ENCODE results near the gene GSTT4. TPM values are rescaled to one million over a fixed set of nuclear protein-coding genes. Genes with fewer than 3 reads are reported as not detected.
"Not testable (repeated sequence)": the region's sequence is repeated elsewhere in the genome, so short reads cannot be mapped to it uniquely, and the experiment has no call there.

The GSTT4 gene
- total and polyA plus RNA-seq, 5 donors = not detected

DNA sequence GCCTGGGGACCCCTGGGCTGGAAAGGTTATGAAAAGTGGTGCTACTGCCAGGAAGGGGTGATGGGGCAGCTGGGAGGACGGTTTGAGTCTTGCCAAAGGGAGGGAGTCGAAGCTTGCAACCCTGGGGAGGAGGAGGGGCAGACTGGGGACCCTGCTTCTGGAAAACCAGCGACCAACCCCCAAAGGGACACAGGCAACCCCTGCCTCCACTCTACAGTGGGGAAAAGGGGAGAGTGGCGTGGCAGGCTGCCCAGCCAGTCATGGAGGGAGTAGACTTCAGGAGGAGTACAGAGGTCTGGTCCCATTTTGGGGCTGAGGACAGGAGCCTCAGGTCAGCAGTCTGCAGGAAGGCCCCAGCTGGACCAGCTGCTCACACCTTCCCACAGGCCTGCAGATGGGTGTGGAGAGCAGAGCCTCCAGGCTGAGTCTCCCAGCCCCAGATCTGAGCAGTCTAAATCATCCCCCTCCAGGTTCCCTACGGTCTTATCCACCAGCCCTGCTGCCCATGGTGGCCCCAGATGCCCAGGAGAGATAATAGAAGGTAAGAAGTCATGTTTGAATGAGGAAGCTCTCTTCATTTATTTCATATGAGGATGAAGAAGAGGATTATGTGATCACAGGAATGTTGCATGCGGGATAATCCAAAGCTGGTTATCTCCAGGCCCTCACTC is 34.3 kb downstream of the GSTT4 start:
- Histone ChIP-seq H3K27ac (ENCODE audit: low read length) (no peak overlapping the region), H3K9me3 (ENCODE audit: control insufficient read depth, low read length) (no peaks in the 10 kb centered on the region), H3K4me1 (ENCODE audit: control insufficient read depth, insufficient read depth, low read length) (peaks cover 2% of the 10 kb centered on the region), H3K27me3 (ENCODE audit: control insufficient read depth, insufficient read depth) (no peaks in the 10 kb centered on the region), H3K4me3 (ENCODE audit: low read length) (no peak overlapping the region)
- intact Hi-C loops (cut with DNase I) = loop anchor here in 1 of 4 donors (5.0 kb wide), 1 partner anchor 39 kb away; no protein-coding TSS in a partner anchor
- ATAC-seq (no peak), DNase-seq (peak in 1 of 3 donors; percentile 45)
- WGBS = 57% methylated on average over 6 of the region's 6 CpGs

DNA sequence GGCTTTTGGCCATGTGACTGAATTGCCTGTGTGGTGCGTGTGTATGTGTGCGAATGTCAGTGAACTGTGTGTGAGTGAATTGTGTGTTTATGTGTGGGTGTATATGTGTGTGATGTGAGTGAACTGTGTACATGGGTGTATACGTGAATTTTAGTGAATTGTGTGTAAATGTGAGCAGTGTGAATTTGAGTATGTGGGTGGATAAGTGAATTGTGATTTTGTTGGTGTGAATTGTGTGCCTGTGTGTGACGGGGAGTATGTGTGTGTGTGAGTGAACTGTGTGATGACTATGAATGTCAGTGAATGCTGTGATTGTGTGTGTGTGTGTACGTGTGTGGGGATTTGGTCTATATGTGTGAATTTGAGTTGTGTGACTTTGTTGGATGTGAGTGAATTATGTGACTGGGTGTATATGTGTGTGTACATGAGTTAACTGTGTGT is 35.0 kb downstream of the GSTT4 start:
- H3K4me3 ChIP-seq (ENCODE audit: low read length) = no peak overlapping the region
- no peaks in the 10 kb centered on the region for H3K27me3 ChIP-seq (ENCODE audit: control insufficient read depth, insufficient read depth)
- WGBS = 65% methylated on average over 5 of the region's 5 CpGs
- H3K4me1 ChIP-seq (ENCODE audit: control insufficient read depth, insufficient read depth, low read length) = peaks cover 2% of the 10 kb centered on the region
- ATAC-seq = no peak
- H3K27ac ChIP-seq (ENCODE audit: low read length) = no peak overlapping the region
- no peaks in the 10 kb centered on the region for H3K9me3 ChIP-seq (ENCODE audit: control insufficient read depth, low read length)
- no peak for DNase-seq
- intact Hi-C loops (cut with DNase I) = loop anchor here in 1 of 4 donors (5.0 kb wide), 1 partner anchor 38 kb away; no protein-coding TSS in a partner anchor

DNA sequence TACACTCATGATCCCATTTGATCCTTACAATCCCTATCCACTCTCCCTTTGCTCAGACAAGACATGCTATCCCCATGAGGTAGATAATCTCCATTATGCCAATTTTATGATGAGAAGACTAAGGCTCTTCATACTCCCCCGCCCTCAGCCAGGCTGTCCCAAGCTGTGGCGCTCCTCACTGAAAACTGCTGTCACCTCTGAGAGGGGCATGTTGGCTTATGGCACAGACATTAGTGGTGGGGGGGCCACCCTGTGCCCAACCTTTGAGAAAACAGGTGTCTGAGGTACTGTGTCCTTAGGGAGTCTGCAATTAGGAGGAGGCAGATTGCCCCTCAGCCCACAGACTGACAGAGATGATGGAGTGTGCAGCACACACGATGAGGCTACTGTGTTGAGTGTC is 36.2 kb downstream of the GSTT4 start:
- no peak overlapping the region for H3K4me3 ChIP-seq (ENCODE audit: low read length)
- H3K4me1 ChIP-seq (ENCODE audit: control insufficient read depth, insufficient read depth, low read length) = peaks cover 2% of the 10 kb centered on the region
- intact Hi-C loops (cut with DNase I) = no loop called here
- no peaks in the 10 kb centered on the region for H3K9me3 ChIP-seq (ENCODE audit: control insufficient read depth, low read length)
- no peaks in the 10 kb centered on the region for H3K27me3 ChIP-seq (ENCODE audit: control insufficient read depth, insufficient read depth)
- 93% methylated on average over 3 of the region's 3 CpGs for WGBS
- ATAC-seq (no peak), DNase-seq (no peak)
- no peak overlapping the region for H3K27ac ChIP-seq (ENCODE audit: low read length)

DNA sequence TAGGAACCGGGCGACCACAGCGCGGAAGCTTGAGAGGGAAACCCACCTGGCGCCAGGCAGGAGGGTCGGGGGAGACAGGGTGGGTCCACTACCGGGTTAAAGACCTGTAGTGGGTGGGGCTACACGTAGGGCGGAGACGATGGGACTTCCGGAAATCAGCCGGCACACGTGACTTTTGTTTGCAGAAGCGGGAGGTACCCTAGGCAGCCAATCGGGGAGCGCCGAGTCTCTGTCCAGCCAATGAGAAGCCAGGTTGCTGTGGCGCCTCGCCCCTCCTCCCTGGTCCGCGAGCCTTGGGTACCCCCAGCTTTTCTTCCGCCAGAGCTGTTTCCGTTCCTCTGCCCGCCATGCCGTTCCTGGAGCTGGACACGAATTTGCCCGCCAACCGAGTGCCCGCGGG is 38.7 kb downstream of the GSTT4 start, which contains the start of gene DDTL:
DDTL (plus strand) TSS at position 321 of the 400 bp plus-strand sequence; CDS start at position 348, 27 bp downstream.
- H3K27ac ChIP-seq (ENCODE audit: low read length); H3K4me1 ChIP-seq (ENCODE audit: control insufficient read depth, insufficient read depth, low read length); H3K27me3 ChIP-seq (ENCODE audit: control insufficient read depth, insufficient read depth); intact Hi-C loops (cut with DNase I); H3K9me3 ChIP-seq (ENCODE audit: control insufficient read depth, low read length); H3K4me3 ChIP-seq (ENCODE audit: low read length); DNase-seq: not testable (repeated sequence)
- WGBS = no CpG with 5 or more reads among the region's 30 CpGs
- peak; percentile 95 to 96 for ATAC-seq

DNA sequence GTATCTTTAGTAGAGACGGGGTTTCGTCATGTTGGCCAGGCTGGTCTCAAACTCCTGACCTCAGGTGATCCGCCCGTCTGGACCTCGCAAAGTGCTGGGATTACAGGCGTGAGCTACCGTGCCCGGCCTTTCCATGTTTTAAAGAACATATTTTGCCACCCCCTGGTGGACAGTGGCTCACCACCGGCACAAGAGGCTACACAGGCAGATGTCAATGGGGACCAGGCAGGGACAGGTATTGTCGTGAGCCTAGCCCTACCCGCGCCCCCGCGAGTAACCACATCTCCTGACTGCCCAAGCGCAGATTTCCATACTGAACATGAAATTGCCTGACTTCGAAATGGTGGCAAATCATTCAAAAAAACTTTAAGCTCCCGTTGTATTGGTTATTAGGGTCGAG is 39.2 kb downstream of the GSTT4 start:
- H3K4me1 ChIP-seq (ENCODE audit: control insufficient read depth, insufficient read depth, low read length); H3K4me3 ChIP-seq (ENCODE audit: low read length); H3K27me3 ChIP-seq (ENCODE audit: control insufficient read depth, insufficient read depth); intact Hi-C loops (cut with DNase I); H3K9me3 ChIP-seq (ENCODE audit: control insufficient read depth, low read length); DNase-seq; H3K27ac ChIP-seq (ENCODE audit: low read length): not testable (repeated sequence)
- no CpG with 5 or more reads among the region's 18 CpGs for WGBS
- peak; percentile 10 to 27 for ATAC-seq

DNA sequence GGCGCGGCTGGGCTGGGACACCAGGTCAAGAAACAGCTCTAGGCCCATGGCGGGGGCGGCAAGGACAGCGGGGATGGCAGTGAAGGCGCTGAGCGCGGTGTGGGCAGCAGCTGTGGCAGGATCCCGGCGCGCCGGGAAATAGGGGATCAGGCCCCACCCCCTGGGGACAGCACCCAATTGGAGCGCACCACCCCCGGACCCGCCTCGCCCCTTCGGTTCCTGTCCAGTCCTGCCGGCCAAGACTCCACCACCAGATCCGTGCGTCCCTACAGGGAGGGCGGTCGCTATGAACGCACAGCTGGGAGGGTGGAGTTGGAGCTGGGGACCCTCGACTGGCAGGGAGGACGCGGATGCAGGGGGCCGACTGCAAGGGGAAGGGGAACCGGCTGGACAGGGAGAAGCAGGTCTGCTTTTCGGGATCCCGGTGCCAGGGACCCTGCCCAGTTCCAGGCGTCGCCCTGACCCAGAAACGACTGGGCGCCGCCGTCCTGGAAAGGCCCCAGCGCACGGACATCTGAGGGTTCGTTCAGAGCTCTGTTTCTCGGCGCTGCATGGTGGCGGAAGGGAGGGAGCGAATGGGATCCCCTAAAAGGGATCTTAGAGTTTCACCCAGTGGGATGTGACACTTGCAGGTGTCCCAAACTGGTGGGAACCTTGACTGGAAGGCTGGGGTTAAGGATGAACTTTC is 44.0 kb downstream of the GSTT4 start, which contains the start of gene GSTT2B:
GSTT2B (minus strand) TSS at position 112 of the 688 bp plus-strand sequence; CDS start at position 48, 64 bp downstream.
- H3K4me3 ChIP-seq (ENCODE audit: low read length); H3K27me3 ChIP-seq (ENCODE audit: control insufficient read depth, insufficient read depth); DNase-seq; H3K9me3 ChIP-seq (ENCODE audit: control insufficient read depth, low read length); intact Hi-C loops (cut with DNase I); H3K4me1 ChIP-seq (ENCODE audit: control insufficient read depth, insufficient read depth, low read length); H3K27ac ChIP-seq (ENCODE audit: low read length): not testable (repeated sequence)
- no CpG with 5 or more reads among the region's 43 CpGs for WGBS
- ATAC-seq = peak; percentile 94

DNA sequence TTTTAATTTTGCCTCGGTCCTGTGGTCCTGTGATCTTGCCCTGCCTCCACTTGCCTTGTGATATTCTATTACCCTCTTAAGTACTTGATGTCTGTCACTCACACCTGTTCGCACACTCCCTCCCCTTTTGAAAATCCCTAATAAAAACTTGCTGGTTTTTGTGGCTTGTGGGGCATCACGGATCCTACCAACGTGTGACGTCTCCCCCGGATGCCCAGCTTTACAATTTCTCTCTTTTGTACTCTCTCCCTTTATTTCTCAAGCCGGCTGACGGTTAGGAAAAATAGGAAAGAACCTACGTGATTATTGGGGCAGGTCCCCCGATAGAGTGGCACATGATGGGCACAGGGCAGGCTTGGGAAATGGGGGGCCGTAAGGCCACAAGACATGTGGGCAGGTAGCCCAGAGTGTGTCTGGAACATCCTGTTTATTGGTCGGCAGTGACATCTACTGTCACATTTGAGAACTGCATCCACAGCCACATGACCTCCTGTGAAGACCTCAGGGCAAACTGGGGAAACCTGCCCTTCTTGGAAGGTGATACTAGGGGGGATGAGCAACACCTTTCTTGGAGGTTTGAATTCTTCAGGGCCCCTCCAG is 48.9 kb downstream of the GSTT4 start:
- H3K4me1 ChIP-seq (ENCODE audit: control insufficient read depth, insufficient read depth, low read length); H3K27me3 ChIP-seq (ENCODE audit: control insufficient read depth, insufficient read depth); H3K9me3 ChIP-seq (ENCODE audit: control insufficient read depth, low read length); intact Hi-C loops (cut with DNase I); H3K27ac ChIP-seq (ENCODE audit: low read length); H3K4me3 ChIP-seq (ENCODE audit: low read length): not testable (repeated sequence)
- 23% methylated on average over 12 of the region's 12 CpGs for WGBS
- DNase-seq (peak; percentile 72 to 88 (median 73)), ATAC-seq (peak; percentile 52 to 55)

DNA sequence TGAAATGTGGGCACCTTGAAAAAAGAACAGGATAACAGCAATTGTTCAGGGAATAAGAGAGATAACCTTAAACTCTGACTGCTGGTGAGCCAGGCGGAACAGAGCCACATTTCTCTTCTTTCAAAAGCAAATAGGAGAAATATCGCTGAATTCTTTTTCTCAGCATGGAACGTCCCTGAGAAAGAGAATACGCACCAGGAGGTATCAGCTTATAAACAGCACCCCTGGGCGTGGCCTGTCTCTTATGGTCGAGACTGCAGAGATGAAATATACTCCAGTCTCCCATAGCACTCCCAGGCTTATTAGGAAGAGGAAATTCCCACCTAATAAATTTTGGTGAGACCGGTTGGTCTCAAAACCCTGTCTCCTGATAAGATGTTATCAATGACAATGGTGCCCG is 49.4 kb downstream of the GSTT4 start:
- DNase-seq; H3K9me3 ChIP-seq (ENCODE audit: control insufficient read depth, low read length); H3K4me3 ChIP-seq (ENCODE audit: low read length); ATAC-seq; H3K4me1 ChIP-seq (ENCODE audit: control insufficient read depth, insufficient read depth, low read length); H3K27me3 ChIP-seq (ENCODE audit: control insufficient read depth, insufficient read depth); intact Hi-C loops (cut with DNase I); H3K27ac ChIP-seq (ENCODE audit: low read length): not testable (repeated sequence)
- WGBS = 72% methylated on average over 6 of the region's 8 CpGs

DNA sequence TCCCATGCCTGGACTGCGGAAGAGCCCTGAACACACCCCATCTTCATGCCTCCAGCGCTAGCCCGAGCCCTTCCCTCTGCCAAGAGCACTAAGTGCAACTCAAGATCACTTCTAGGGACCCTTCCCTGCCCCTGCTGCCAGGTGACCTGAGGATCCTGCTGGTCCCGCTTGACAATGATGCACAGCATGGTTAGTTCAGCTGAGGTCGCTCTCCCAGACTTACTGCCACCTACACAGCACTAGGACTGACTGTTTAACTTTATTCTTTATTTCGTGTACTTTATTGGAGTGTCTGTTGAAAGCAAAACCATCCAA is 50.3 kb downstream of the GSTT4 start:
- intact Hi-C loops (cut with DNase I); H3K27ac ChIP-seq (ENCODE audit: low read length); H3K4me1 ChIP-seq (ENCODE audit: control insufficient read depth, insufficient read depth, low read length); H3K4me3 ChIP-seq (ENCODE audit: low read length); H3K27me3 ChIP-seq (ENCODE audit: control insufficient read depth, insufficient read depth); DNase-seq; ATAC-seq; H3K9me3 ChIP-seq (ENCODE audit: control insufficient read depth, low read length): not testable (repeated sequence)
- WGBS = 70% methylated on average over 6 of the region's 6 CpGs

DNA sequence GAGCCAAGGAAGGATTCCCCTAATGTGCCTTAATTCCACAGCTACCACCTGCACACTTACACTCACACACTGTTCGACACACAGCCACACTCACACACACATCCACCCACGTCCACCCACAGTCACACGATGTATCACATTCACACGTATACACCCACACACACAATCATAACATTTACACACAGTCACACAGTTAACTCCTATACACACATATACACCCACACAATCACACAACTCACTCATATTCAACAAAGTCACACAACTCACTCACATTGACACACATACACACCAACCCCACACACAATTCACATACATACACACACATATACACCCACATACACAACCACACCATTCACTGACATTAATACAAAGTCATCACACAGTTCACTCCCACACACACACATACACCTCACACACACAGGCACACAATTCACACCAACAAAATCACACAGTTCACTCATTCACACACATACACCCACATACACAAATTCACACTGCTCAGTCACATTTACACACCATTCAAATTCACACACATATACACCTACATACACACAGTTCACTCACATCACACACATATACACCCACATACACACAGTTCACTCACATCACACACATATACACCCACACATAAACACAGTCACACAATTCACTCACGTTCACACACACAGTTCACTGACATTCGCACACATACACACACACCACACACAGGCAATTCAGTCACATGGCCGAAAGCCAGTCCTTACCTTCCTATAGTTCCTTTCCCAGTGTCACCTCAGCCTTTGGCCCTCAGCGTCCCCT is 50.9 kb downstream of the GSTT4 start:
- H3K4me1 ChIP-seq (ENCODE audit: control insufficient read depth, insufficient read depth, low read length); intact Hi-C loops (cut with DNase I); ATAC-seq; H3K27ac ChIP-seq (ENCODE audit: low read length); DNase-seq; H3K27me3 ChIP-seq (ENCODE audit: control insufficient read depth, insufficient read depth); H3K4me3 ChIP-seq (ENCODE audit: low read length); H3K9me3 ChIP-seq (ENCODE audit: control insufficient read depth, low read length): not testable (repeated sequence)
- 81% methylated on average over 8 of the region's 8 CpGs for WGBS

Measured in right cardiac atrium (tissue), 5 donors.